Suprapubic skin (tissue), 4 donors: Measurements from ENCODE around the gene TEK. TPM values are rescaled to one million over a fixed set of nuclear protein-coding genes. Genes with fewer than 3 reads are reported as not detected.

Experiments used
- DNase-seq, 2 donors: peaks; one replicate each; pipeline ENCODE4 v3.0.0-alpha.2; 2019; ENCODE audit warnings: low spot score in 2 of 2
- H3K27ac ChIP-seq: fragments of 200-600 bp; sonication (generic); one replicate; pipeline ENCODE4 v1.5.1; 2019
- H3K27me3 ChIP-seq: fragments of 200-600 bp; sonication (generic); one replicate; pipeline ENCODE4 v1.5.1; 2019
- H3K36me3 ChIP-seq: fragments of 200-600 bp; sonication (generic); one replicate; pipeline ENCODE4 v1.5.1; 2019
- H3K4me1 ChIP-seq: fragments of 200-600 bp; sonication (generic); one replicate; pipeline ENCODE4 v1.5.1; 2019
- H3K4me3 ChIP-seq: fragments of 200-600 bp; sonication (generic); one replicate; pipeline ENCODE4 v1.5.1; 2019; ENCODE audit warnings: mild to moderate bottlenecking
- H3K9me3 ChIP-seq: fragments of 200-600 bp; sonication (generic); one replicate; pipeline ENCODE4 v1.5.1; 2019
- EP300 ChIP-seq: sonication (generic); formaldehyde crosslinking; IDR thresholded peaks from one replicate; pipeline ENCODE4 v1.6.1; 2017; ENCODE audit warnings: antibody characterized with exemption
- POLR2A ChIP-seq, 2 donors: fragments of 450-650 bp; IDR thresholded peaks; one replicate each; pipeline ENCODE4 v1.6.1; 2017; ENCODE audit warnings: antibody characterized with exemption in 2 of 2, mild to moderate bottlenecking in 2 of 2, moderate library complexity in 2 of 2
- POLR2AphosphoS5 ChIP-seq, 3 donors: sonication (generic); formaldehyde crosslinking; IDR thresholded peaks; one replicate each; pipeline ENCODE4 v1.6.1; 2017; ENCODE audit warnings: antibody characterized with exemption in 3 of 3
- WGBS: methylation state at CpG from one replicate; pipeline ENCODE4 v1.1.5; 2018; 5-methylcytosine and 5-hydroxymethylcytosine counted together
- total RNA-seq, 4 donors: library from RNA; depleted of rRNA; stranded (reverse); fragments of >200 nt; gene quantifications; one replicate each; pipeline ENCODE4 v1.1.0, GENCODE V29; 2016
- TF ChIP-seq, protein P1 (sequence below), 2 donors: fragments of 200-600 bp in 1 of 2; fragments of 450-650 bp in 1 of 2; sonication (generic) in 1 of 2; IDR thresholded peaks; one replicate each; pipeline ENCODE4 v1.5.1; 2016 to 2019; ENCODE audit warnings: antibody characterized with exemption in 2 of 2, mild to moderate bottlenecking in 1 of 2, moderate library complexity in 1 of 2

Gene TEK
- total RNA-seq, 4 donors from 2014 or later: 2.0 to 7.1 (median 5.2) TPM

DNA sequence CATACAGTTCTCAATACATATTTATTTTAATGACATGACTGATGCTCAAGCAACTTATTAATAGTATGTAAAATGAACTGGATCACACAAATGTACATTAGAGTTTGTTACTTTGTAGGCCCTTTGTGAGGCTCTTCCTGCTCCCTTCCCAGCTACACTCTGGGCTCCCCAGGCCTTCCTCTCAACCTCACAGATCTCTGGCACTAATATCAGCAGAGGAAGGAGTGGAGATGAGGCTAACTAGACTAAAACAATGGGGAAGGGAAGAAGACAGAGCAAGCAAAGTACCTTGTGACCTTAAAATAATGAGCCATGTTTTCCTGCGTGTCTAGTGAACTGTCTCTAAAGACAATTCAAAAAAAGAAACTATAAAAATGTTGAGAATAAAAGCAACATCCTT lies 30.3 kb upstream of the TEK start:
- 81% methylated on average over 1 of the region's 1 CpG for WGBS
- TF ChIP-seq, protein P1, sequence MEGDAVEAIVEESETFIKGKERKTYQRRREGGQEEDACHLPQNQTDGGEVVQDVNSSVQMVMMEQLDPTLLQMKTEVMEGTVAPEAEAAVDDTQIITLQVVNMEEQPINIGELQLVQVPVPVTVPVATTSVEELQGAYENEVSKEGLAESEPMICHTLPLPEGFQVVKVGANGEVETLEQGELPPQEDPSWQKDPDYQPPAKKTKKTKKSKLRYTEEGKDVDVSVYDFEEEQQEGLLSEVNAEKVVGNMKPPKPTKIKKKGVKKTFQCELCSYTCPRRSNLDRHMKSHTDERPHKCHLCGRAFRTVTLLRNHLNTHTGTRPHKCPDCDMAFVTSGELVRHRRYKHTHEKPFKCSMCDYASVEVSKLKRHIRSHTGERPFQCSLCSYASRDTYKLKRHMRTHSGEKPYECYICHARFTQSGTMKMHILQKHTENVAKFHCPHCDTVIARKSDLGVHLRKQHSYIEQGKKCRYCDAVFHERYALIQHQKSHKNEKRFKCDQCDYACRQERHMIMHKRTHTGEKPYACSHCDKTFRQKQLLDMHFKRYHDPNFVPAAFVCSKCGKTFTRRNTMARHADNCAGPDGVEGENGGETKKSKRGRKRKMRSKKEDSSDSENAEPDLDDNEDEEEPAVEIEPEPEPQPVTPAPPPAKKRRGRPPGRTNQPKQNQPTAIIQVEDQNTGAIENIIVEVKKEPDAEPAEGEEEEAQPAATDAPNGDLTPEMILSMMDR (IDR thresholded peaks at IDR 0.05): no peak
- no peak for TF ChIP-seq POLR2AphosphoS5 (IDR thresholded peaks at IDR 0.05)
- TF ChIP-seq POLR2A (IDR thresholded peaks at IDR 0.05): no peak
- TF ChIP-seq EP300: no peak
- H3K36me3 ChIP-seq: peaks cover 6% of the 10 kb centered on the region

DNA sequence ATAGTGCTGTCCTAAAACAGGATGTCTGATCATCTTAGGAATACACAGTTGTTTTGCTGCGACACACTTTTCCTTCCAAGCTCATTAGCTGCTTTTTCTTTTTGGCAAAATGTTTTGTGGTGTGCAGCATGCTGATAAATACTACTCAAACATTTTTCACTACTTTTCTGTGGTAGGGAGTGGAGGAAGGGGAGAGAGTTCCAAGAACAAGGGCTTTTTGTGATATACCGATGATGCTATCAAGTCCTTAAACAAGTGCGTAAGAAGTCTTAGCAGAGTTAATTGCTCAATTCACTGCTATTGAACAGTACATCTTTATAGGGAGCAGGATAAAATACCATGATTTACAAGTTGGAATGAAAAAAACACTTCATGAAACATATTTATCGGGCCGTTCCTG lies 23.6 kb upstream of the TEK start:
- WGBS: 80% methylated on average over 5 of the region's 5 CpGs
- TF ChIP-seq EP300: no peak
- no peak for TF ChIP-seq POLR2A (IDR thresholded peaks at IDR 0.05)
- TF ChIP-seq, protein P1 (IDR thresholded peaks at IDR 0.05): no peak
- no peak for TF ChIP-seq POLR2AphosphoS5 (IDR thresholded peaks at IDR 0.05)

More for the DNA sequence above, 30.3 kb upstream of the TEK start:
- Histone ChIP-seq H3K27me3 (no peaks in the 10 kb centered on the region), H3K4me1 (no peaks in the 10 kb centered on the region), H3K4me3 (no peak overlapping the region), H3K9me3 (no peaks in the 10 kb centered on the region), H3K27ac (no peak overlapping the region)
- DNase-seq: no peak

DNA sequence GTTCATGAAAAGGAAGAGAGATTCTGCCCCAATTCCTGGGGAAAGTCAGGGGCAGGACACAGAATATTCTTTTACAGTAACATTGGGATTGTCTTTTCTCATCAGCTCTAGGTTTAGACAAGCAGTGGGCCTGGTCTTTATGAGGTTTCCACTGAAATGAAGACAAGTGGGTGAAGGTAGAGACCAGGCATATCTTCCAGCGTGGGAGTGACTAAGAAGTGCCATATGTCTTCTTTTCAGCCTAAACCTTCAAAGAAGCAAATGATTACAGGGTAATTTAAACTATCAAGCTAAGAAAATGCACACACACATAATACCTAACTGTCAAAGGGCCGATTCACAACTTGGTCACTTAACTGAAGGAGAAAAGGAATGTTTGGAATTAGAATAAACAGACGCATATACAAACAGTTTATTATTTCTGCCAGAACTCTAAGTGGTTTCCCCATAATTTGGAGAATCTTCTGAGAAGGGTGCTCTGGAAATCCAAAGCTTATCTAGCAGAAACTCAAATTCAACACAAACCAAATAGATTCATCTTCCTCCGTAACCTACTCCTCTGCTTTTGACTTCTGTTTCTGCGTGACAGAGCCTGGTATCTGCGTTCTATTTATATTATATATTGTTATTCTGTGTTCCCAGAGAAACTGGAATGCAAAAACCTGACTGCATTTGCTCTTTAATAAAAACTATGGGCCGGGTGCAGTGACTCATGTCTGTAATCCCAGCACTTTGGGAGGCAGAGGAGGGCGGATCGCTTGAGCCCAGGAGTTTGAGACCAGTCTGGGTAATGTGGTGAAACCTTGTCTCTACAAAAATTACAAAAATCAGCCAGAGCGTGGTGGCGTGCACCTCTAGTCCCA lies 22.0 kb upstream of the TEK start:
- DNase-seq: no peak
- no peak overlapping the region for H3K27ac ChIP-seq
- WGBS: 62% methylated on average over 11 of the region's 11 CpGs
- no peaks in the 10 kb centered on the region for H3K36me3 ChIP-seq
- no peaks in the 10 kb centered on the region for H3K27me3 ChIP-seq
- H3K4me3 ChIP-seq: no peak overlapping the region
- no peaks in the 10 kb centered on the region for H3K4me1 ChIP-seq
- H3K9me3 ChIP-seq: no peaks in the 10 kb centered on the region
- TF ChIP-seq POLR2A (IDR thresholded peaks at IDR 0.05): no peak

More for the DNA sequence above, 23.6 kb upstream of the TEK start:
- Histone ChIP-seq H3K27me3 (no peaks in the 10 kb centered on the region), H3K27ac (no peak overlapping the region), H3K4me3 (no peak overlapping the region), H3K4me1 (no peaks in the 10 kb centered on the region), H3K36me3 (no peaks in the 10 kb centered on the region), H3K9me3 (no peaks in the 10 kb centered on the region)
- DNase-seq: no peak

DNA sequence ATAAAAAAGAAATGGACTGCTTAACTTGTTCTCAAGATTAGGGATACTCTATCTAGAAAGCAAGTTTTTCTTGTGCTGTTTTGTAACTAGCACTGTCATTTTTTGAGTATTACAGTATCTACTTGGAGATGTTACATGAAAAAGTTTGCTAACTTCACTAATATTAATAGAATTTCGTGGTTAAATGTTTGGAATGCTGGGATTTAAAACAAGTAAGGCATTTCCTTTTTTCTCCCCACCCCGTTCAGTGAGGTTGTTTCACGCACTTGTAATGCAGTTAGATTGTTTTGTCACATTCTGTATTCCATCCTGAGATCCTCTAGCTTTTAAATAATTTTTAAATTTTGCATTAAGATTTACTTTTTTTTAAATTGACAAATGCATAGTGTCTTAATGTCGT lies 20.0 kb upstream of the TEK start:
- Histone ChIP-seq H3K9me3 (no peaks in the 10 kb centered on the region), H3K27ac (no peak overlapping the region), H3K4me1 (no peaks in the 10 kb centered on the region), H3K36me3 (no peaks in the 10 kb centered on the region), H3K27me3 (no peaks in the 10 kb centered on the region), H3K4me3 (no peak overlapping the region)
- TF ChIP-seq POLR2A (IDR thresholded peaks at IDR 0.05): no peak
- TF ChIP-seq, protein P1 (IDR thresholded peaks at IDR 0.05): no peak
- no peak for TF ChIP-seq EP300
- DNase-seq: no peak
- whole genome bisulfite sequencing: 69% methylated on average over 4 of the region's 4 CpGs

DNA sequence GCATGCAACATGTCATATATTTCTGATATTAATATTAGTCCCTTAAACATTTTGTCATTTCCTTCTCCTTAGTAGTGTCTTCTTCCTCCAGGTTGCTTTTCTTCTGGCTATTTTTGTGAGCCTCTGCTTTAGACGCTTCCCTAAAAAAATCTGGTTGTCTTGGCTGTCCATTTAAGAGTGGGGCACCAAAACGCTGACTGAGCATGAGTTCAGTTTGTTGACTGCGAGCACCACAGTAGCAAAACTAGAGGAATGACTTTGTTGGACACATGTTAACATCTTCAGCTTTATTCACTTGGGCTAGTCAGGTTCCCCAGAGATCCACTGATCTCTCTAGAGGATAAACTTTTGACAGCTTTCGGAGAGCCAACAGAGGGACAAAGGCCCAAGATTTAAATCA lies 19.3 kb upstream of the TEK start:
- Histone ChIP-seq H3K4me1 (no peaks in the 10 kb centered on the region), H3K27ac (no peak overlapping the region), H3K4me3 (no peak overlapping the region), H3K36me3 (no peaks in the 10 kb centered on the region), H3K9me3 (no peaks in the 10 kb centered on the region), H3K27me3 (no peaks in the 10 kb centered on the region)
- no peak for DNase-seq
- TF ChIP-seq POLR2AphosphoS5 (IDR thresholded peaks at IDR 0.05) (no peak), EP300 (no peak), POLR2A (IDR thresholded peaks at IDR 0.05) (no peak)
- TF ChIP-seq, protein P1 (IDR thresholded peaks at IDR 0.05): no peak
- WGBS: 93% methylated on average over 4 of the region's 4 CpGs
